GM19467 (cell line): Measurements from ENCODE around the gene TUB.

Source experiments
- ATAC-seq: cut with Tn5 transposase; IDR thresholded peaks from one replicate; pipeline ENCODE4 v1.9.1; 2021; ENCODE audit warnings: mild to moderate bottlenecking, moderate library complexity; ENCODE audit not compliant: unreplicated experiment

TUB gene

DNA sequence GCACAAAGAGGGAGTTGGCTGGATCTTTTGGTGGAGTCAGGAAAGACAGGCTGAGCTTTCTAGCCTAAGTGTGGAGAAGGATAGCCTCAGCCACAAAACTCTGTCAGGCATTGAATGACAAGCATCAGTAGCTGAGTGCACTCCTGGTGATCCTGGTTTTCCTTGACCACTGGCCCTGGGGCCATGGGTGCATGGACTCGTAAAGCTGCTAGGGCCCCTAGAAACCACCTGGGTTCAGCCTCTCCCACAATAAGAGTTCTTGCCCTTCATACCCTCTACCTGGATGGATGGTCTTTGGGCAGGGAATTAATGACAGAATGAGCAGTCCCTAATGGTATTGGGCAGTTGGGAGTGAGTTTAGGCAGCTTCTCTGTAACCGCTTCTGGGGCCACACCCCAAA, 22.9 kb downstream of the TUB start:
- no peak for ATAC-seq

DNA sequence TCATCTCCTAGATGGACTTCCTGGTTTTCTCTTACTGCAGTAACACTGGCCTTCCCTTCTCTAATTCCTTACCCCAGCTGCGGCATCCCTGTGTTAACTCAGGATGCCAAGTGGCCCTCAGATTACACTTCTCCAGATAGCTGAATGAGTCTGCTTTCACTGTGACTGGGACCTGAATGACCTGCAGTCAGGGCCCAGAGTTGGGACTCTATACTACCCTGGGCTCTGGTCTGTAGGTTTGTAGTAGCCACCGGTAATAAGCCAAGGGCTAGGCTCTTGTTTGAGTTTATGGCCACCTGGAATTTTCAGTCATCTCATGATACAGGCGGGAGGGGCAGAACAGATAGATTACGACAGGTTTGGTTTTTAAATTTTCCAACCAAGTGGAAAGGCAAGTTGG, 24.1 kb downstream of the TUB start:
- no peak for ATAC-seq

DNA sequence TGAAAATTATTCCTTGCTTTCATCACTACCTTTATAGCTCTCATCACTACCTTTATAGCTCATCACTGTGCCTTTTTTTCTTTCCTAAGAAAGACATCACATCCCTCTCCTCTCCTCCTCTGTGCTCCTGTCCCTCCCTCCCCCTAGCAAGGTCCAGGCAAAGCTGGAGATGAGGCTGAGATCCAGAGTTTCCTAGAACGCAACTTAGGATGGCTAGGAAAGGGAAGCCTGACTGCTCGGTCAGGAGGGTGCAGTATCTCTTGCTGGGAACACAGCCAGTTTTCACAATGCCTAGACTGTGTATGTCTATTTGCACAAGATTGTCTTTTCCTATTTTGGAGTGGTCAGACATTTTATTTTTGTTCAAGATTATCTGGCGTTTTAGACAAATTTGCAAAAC, 24.7 kb downstream of the TUB start:
- no peak for ATAC-seq

DNA sequence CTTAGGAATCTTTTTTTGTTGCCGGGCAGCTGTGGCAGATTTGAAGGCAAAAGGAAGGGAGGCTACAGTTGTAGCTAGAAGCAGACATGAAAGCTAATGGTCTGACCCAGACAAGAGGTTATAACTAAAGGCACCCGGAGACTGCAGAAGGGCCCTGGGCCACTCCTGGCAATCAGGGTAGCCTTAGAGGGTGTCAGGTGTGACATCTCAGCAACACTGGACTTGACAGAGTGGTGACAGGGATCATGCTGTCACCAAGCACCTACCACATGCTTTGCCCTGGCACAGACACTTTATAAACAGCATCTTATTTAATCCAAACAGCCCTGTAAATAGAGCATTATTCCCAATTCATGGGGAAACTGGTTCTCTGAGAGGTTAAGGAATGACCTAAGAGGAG, 25.7 kb downstream of the TUB start:
- ATAC-seq: no peak

DNA sequence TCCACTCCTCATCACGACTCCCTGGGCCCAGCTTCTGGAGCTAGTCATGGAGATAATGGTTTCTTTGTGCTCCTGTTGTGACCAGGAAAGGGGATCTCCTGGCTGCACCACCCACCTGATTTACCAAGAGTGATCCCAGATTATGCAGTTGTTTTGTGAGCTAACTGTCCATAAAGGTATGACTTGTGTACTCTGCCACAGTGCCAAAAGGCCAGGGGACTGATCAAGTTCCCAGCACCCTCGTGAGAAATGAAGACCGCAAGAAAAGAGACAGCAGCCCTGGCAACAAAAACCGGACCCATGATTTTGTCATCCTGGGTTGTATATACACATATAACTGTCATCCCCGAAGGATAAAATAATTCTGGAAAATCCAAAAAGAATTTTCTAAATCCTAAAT, 26.6 kb downstream of the TUB start:
- ATAC-seq: no peak

DNA sequence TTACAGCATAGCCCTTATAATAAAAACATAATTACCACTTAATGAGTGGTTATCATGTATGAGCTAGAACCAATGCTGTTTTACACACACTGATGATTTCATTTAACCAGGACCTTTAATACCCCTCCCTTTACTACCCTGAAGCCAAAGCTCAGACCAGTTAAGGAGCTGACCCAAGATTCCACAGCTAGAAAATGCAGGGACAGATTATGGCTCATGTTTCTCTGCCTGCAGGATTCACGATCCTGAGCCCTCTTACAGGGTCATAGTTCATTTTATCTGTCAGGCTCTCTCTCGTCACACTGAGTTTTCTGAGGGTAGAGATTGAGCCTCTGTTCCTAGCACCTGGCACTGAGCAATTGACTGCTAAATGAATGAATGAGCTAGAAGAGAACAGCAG, 27.4 kb downstream of the TUB start:
- no peak for ATAC-seq

DNA sequence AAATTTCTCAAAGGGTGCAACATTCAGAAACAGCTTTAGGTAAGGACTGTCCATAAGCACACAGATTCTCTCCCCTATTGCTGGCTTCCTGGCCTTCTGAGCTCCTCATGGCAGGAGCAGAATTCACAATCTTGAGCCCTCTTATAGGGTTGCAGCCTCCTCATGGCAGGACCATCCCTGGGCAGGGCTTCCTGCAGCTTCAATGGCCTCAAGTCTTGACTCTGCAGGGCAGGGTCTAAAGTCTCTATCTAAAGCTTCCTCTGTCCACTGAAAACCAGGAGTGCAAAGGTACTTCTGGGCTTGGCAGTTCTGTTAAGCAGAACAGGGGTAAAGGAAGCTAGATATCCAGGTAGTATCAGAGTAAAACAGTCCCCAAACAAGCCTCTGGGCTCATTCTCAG, 28.7 kb downstream of the TUB start:
- ATAC-seq: no peak

DNA sequence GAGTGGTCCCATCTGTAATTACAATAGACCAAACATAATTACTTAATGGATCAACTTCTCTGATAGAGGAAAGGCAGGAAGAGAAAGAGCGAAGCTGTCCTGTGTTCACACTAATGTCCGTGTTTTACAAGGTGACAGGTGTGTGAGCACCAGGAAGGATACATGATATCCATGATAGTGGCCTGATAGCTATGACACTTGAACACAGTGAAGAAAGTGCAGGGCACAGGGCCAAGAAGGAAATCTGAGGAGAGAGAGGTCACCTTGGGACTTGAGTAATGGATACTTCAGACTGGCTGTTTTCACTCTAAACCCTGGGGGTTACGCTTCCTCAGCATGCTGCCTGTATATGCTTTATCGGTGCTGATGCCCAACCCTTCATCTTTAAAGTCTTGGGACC, 29.4 kb downstream of the TUB start:
- no peak for ATAC-seq

DNA sequence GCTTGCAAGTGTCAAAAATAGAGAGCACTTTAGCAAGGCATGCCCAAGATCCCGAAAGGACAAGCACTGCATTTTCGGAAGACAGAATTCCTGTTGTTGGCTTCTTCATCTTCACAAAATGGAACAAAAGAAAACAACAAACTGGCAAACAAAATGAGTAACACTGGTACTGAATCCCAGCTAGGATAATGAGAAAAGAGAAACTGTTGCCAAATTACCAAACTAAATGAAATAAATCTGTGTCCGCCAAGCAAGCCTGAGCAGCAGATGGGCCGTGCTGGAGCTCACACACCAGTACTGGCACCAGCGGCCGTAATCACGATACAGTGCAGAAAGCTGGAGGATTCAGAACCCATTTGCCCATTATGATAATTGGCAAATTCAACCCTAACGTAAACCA, 30.6 kb downstream of the TUB start:
- ATAC-seq: no peak

DNA sequence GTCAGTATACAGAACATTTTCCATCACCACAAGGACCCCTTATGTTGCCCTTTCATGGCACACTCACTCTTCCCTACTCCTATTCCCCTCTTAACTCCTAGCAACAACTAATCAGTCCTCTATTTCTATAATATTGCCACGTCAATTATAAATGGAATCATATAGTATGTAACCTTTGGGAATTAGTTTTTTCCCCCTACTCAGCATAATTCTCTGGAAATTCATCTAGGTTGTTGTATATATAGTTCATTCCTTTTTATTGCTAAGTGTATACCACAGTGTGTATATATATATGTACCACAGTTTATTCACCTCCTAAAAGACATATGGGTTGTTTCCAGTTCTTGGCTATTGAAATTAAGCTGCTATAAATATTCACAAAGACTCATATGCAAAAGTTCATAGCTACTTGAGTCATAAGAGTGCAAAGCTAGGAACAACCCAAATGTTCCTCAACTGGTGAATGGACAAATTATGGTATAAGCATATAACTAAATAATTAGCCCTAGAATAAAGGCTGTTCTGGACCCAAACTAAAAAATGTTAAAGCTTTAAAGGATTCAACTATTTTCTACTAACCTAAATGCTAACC, 41.3 kb downstream of the TUB start:
- ATAC-seq: no peak

DNA sequence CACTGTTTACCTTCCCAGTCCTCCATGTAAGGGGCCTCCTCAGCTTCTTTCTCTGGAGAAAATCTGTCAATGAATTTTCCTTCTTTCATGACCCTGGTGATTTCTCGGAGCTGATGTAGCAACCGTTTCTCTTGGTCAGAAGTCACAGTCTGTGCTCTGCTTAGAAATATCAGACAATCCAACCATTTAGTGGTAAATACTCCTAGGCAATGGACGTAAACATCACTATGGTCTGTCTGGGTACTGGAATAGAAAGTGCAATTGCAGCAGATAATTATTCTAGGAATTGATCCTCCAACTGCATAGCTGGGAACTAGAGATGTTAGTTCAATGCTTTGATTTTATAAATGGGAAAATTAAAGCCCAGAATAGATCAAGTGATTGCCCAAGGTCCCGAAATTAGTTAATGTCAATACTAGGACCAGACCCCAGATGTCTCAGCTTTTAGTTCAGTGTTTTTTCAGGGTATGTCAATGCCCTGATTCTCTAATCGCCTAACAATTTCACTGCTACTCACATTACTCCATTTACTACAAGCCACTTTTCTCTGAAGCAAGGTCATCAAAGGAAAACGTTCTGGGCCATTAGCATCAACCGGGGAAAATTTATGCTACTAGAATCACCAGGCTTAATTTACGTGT, 45.8 kb downstream of the TUB start:
- no peak for ATAC-seq

DNA sequence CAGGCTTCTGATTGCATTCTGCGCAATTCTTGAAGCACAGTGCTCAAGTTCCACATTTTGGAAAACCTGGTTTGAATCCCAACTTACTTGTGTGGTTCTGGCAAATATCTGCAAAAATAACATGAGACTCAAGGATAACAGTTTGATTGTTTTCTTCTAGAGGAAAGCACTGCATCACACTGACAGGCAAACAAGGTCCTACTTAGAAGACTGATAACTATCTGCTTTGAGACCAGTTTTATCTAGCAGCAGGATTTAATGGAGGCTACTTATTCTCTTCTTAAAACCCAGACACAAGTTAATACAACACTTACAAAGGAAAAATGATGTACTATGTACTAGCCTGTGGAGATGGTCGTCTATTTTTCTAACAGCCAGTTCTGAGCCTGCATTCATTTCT, 46.4 kb downstream of the TUB start:
- ATAC-seq: no peak

DNA sequence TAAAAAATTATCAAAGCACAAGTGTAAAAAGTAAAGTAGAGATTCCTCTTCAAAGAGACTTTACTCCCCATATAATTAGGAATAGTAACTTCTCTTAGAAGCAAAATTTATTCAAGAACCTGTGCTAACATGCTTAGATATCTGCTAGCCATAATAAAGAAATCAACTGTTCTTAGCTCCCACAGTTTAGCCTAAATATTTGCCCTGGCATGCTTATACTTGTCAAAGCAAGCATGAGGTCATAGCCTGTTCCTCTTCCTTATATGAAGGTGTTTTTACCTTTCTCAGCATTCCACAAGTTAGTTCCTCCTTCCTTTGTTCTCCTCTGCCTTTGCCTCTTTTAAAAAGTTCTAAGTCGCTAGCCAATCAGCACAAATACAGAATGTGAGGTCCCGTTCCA, 57.5 kb downstream of the TUB start:
- ATAC-seq: no peak

DNA sequence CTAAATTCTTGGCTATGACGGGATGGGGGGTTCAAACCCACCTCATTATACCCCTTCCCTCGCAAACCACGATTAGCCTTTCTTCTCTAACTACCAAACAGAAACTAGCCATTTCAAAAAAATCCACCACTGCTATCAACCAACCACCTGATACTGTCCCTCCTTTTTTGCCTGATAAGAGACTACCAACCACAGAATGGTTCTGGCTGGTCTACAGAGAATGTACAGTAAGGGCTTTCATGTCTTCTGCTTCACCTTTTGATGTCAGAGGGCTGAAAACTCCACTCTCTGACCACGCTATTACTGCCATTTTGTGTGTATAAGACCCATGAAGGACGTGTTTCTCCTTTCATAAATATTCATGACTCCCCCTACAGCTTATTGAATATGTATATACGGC, 68.7 kb downstream of the TUB start:
- ATAC-seq: no peak
